Mucosa of descending colon (tissue), 3 donors: ENCODE measurements around the gene PPRC1. TPM values are rescaled to one million over a fixed set of nuclear protein-coding genes. Genes with fewer than 3 reads are reported as not detected.

Experiments
- ATAC-seq: fragments of 200-7000 bp; cut with Tn5 transposase; one replicate; pipeline ENCODE4 v1.9.1; 2020; ENCODE audit warnings: mild to moderate bottlenecking, moderate library complexity
- DNase-seq, 3 donors: peaks; one replicate each; pipeline ENCODE4 v3.0.0-alpha.2; 2020
- H3K36me3 ChIP-seq: fragments of 200-600 bp; one replicate; pipeline ENCODE4 v1.8.0; 2021; ENCODE audit warnings: low read depth, mild to moderate bottlenecking
- H3K4me1 ChIP-seq: fragments of 200-600 bp; one replicate; pipeline ENCODE4 v1.8.0; 2021; ENCODE audit warnings: low read depth, mild to moderate bottlenecking
- H3K4me3 ChIP-seq: fragments of 200-600 bp; one replicate; pipeline ENCODE4 v1.8.0; 2021; ENCODE audit warnings: mild to moderate bottlenecking
- H3K9me3 ChIP-seq: fragments of 200-600 bp; one replicate; pipeline ENCODE4 v1.8.0; 2021; ENCODE audit warnings: mild to moderate bottlenecking
- intact Hi-C, 2 donors: fragments of 100-400 bp; cut with DNase I in 1 of 2; cut with micrococcal nuclease in 1 of 2; formaldehyde crosslinking; loops; one replicate each; pipeline versions ENCODE4 v1.11.0 to v1.11.1; 2022; cut with DNase I, micrococcal nuclease
- total RNA-seq, 3 donors: library from RNA; stranded (reverse); fragmentation: NEBNext Ultra II Directional in 2 of 3; extraction: Animal tissue kit (Norgen Biotek cat#: 25700) in 2 of 3; gene quantifications; one replicate each; pipeline versions ENCODE4 v1.2.1 to v1.2.4, GENCODE V29; 2021 to 2023
- TF ChIP-seq, protein P1 (sequence below): fragments of 200-600 bp; IDR thresholded peaks from one replicate; pipeline ENCODE4 v1.8.0; 2022; ENCODE audit warnings: antibody characterized with exemption, mild to moderate bottlenecking
- donor health status: DM: no; HTN: no; CAD: no; lungs with moderate emphysema.
- donor health status: DM: no; HTN: no; CAD: no.
- donor health status: DM: no; HTN: yes; CAD: no.

PPRC1 gene
- total RNA-seq, 3 donors from 2014 or later = 17.1 to 30.3 (median 20.3) TPM

DNA sequence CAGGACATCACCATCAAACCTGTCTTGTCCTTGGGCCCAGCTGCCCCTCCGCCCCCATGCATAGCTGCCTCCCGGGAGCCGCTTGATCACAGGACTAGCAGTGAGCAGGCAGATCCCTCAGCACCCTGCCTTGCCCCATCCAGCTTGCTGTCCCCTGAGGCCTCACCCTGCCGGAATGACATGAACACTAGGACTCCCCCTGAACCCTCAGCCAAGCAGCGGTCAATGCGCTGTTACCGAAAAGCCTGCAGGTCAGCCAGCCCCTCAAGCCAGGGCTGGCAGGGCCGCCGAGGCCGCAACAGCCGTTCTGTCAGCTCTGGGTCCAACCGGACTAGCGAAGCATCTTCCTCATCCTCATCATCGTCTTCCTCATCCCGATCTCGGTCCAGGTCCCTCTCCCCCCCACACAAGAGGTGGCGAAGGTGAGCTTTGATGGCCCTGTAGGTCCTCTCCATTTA lies 14.2 kb downstream of the PPRC1 start:
- no peak for DNase-seq
- ATAC-seq = no peak
- Histone ChIP-seq H3K4me3 (no peak overlapping the region), H3K36me3 (peaks cover under 1% of the 10 kb centered on the region), H3K9me3 (no peaks in the 10 kb centered on the region), H3K4me1 (peaks cover 4% of the 10 kb centered on the region)
- intact Hi-C loops = no loop called here
- TF ChIP-seq, protein P1, sequence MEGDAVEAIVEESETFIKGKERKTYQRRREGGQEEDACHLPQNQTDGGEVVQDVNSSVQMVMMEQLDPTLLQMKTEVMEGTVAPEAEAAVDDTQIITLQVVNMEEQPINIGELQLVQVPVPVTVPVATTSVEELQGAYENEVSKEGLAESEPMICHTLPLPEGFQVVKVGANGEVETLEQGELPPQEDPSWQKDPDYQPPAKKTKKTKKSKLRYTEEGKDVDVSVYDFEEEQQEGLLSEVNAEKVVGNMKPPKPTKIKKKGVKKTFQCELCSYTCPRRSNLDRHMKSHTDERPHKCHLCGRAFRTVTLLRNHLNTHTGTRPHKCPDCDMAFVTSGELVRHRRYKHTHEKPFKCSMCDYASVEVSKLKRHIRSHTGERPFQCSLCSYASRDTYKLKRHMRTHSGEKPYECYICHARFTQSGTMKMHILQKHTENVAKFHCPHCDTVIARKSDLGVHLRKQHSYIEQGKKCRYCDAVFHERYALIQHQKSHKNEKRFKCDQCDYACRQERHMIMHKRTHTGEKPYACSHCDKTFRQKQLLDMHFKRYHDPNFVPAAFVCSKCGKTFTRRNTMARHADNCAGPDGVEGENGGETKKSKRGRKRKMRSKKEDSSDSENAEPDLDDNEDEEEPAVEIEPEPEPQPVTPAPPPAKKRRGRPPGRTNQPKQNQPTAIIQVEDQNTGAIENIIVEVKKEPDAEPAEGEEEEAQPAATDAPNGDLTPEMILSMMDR = no peak

DNA sequence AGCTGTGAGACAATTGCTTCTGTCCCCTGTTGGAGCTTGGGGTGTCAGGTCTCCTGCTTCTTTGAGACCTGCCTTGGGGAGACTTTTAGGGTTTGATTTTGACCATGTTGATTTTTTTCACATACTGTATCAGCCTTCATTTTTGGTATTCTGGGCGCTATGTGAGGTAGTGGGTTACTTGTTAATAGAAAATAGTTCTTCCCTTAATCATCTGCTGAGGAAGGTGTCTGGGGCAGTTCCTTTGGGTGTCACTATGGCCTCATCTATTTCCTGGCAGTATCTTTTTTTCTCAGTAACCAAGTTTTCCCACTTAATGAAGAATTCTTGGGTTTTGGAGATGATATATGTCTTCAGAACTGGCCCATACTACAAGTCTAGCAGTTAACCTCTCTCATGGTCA lies 14.7 kb downstream of the PPRC1 start:
- no peak for DNase-seq
- Histone ChIP-seq H3K36me3 (peaks cover 4% of the 10 kb centered on the region), H3K4me1 (peaks cover 4% of the 10 kb centered on the region), H3K4me3 (no peak overlapping the region), H3K9me3 (no peaks in the 10 kb centered on the region)
- no peak for ATAC-seq
- intact Hi-C loops = no loop called here
- TF ChIP-seq, protein P1 = no peak

DNA sequence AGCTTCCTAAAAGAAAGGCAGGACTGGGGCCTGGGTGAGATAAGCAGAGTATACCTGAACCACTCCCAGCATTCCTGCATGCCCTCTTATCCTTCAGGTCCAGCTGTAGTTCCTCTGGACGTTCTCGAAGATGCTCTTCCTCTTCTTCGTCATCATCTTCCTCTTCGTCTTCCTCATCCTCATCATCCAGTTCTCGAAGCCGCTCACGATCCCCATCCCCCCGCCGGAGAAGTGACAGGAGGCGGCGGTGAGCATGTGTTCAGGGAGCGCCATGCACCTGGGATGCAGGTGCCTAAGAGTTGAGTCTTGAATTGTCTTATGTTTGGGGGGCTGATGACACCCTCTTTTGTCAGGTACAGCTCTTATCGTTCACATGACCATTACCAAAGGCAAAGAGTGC lies 15.4 kb downstream of the PPRC1 start:
- TF ChIP-seq, protein P1 = no peak
- intact Hi-C loops = no loop called here
- DNase-seq (no peak), ATAC-seq (no peak)
- no peak overlapping the region for H3K4me3 ChIP-seq
- H3K4me1 ChIP-seq = peaks cover 9% of the 10 kb centered on the region
- no peaks in the 10 kb centered on the region for H3K9me3 ChIP-seq
- H3K36me3 ChIP-seq = peaks cover 4% of the 10 kb centered on the region

DNA sequence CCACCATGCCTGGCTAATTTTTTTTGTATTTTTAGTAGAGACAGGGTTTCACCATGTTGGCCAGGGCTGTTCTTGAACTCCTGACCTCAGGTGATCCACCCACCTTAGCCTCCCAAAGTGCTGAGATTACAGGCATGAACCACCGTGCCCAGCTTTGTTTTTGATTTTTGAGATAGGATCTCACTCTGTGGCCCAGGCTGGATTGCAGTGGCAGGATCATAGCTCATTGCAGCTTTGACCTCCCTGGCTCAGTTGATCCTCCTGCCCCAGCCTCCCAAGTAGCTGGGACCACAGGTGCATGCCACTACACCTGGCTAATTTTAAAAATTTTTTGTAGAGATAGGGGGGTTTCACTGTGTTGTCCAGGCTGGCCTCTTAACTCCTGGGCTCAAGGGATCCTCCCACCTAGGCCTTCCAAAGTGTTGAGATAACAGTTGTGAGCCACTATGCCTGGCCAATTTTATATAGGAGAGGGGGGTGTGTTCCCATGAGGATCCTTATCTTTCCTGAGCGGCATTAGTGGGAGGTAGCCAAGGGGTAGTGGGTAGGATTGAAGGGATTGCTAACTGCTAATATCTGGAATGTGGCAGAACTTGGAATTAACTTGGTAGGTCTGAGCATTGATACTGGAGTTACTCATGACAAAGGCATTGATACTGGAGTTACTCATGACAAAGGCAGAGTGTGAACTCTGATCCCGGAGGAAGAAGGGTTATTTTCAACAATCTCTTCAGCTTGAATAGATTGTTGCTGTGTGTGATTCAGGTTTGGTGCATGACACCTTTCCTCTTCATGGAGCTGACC lies 18.3 kb downstream of the PPRC1 start:
- H3K9me3 ChIP-seq = no peaks in the 10 kb centered on the region
- H3K4me3 ChIP-seq = peak overlapping the region; percentile 64
- ATAC-seq = no peak
- DNase-seq = no peak
- H3K36me3 ChIP-seq = peaks cover 4% of the 10 kb centered on the region
- intact Hi-C loops = no loop called here
- TF ChIP-seq, protein P1 = no peak
- H3K4me1 ChIP-seq = peaks cover 20% of the 10 kb centered on the region

DNA sequence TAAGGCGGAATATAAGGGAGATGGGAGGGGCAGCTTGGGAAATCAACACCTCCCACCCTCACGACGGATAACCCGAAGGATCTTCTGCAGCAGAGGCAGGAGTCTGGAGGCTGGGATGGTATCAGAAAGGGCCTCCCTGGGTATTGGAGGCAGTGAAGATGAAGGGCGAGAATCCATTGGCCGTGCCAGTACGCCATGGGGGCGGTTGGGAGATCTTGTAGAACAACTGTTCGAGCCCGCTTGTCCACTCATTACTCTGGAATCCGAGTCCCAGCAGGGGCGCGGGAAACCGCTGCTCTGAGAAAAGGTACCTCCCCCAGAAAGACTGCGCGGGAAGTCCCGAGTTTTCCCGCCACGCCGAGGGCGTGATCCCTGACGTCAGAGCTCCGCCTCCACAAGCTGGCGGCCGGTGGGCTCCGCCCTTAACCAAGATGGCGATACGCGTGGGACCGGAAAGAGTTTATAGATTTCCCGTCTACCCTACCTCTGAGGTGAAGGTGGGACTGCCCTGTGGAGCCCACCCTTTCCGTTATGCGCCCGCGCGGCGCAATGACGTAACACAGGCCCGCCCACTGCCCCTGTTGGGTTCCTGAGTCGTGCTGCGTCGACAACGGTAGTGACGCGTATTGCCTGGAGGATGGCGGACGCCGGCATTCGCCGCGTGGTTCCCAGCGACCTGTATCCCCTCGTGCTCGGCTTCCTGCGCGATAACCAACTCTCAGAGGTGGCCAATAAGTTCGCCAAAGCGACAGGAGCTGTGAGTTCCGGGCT lies 19.1 kb downstream of the PPRC1 start, which contains the start of gene NOLC1:
NOLC1 (plus strand) TSS at position 616 of the 771 bp plus-strand sequence; CDS start at position 638, 22 bp downstream.
- H3K4me1 ChIP-seq = peaks cover 20% of the 10 kb centered on the region
- TF ChIP-seq, protein P1 = no peak
- ATAC-seq (peak; percentile 98), DNase-seq (peak; percentile 99 to 100 (median 100))
- intact Hi-C loops = no loop called here
- no peaks in the 10 kb centered on the region for H3K9me3 ChIP-seq
- H3K36me3 ChIP-seq = peaks cover 4% of the 10 kb centered on the region
- H3K4me3 ChIP-seq = peak within 1 kb of the TSS; percentile 64
